AG09309 (cell line): Measurements from ENCODE around the gene KIAA1586.

Experiments
- DNase-seq: peaks from one replicate; pipeline ENCODE4 v3.0.0-alpha.2; 2010; ENCODE audit warnings: low read depth
- H3K4me3 ChIP-seq: 2 replicates; pipeline ENCODE4 v1.5.1; 2011; ENCODE audit warnings: mild to moderate bottlenecking, low read depth, low read length, moderate library complexity; ENCODE audit not compliant: control insufficient read depth
- CTCF ChIP-seq: IDR thresholded peaks from 2 replicates; pipeline ENCODE4 v1.5.1; 2011; ENCODE audit warnings: mild to moderate bottlenecking, low read depth, low read length, inconsistent platforms; ENCODE audit not compliant: insufficient read depth, control insufficient read depth; ENCODE audit errors: missing control alignments

The KIAA1586 gene

DNA sequence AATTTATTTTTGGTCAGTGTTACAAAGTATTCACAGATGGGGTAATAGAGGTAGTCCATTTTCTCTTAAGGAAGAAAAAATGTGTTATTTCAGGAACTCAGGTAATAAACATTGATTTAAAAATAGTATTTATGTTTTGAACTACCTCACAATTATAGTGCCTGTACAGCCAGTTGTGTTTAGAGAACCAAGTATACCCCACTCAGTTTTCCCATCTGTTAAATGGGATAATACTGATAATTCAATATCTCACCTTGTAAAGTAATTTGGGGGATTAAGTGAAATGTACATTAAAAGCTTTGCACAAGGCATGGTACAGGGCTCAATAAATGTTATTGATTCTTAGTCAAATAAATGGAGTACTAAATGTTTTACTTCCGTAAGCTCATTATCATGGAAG lies 48.2 kb downstream of the KIAA1586 start:
- DNase-seq: no peak
- H3K4me3 ChIP-seq: no peak overlapping the region
- no peak for TF ChIP-seq CTCF

DNA sequence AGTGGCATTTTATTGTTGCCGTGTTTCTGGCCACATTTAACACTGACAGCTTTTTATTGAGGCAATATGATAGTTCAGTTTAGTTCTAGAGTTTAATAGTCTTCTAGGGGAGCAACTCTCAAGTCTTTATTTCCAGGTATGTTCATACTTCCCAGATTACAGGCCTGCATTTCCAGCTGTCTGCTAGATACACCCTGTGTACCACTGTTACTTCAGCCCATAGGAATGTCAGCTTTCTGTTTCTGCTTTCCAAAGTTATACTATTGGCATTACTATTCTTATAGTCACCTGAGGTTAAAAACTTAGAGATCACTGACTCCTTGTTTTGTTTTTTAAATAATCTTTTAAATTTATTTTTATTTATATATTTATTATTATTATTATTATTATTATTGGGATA lies 51.1 kb downstream of the KIAA1586 start:
- H3K4me3 ChIP-seq: no peak overlapping the region
- no peak for TF ChIP-seq CTCF
- no peak for DNase-seq

GRCh38 chr6:57102976-57103375 lies 56.5 kb downstream of the KIAA1586 start:
- TF ChIP-seq CTCF: no peak
- no peak overlapping the region for H3K4me3 ChIP-seq
- no peak for DNase-seq

DNA sequence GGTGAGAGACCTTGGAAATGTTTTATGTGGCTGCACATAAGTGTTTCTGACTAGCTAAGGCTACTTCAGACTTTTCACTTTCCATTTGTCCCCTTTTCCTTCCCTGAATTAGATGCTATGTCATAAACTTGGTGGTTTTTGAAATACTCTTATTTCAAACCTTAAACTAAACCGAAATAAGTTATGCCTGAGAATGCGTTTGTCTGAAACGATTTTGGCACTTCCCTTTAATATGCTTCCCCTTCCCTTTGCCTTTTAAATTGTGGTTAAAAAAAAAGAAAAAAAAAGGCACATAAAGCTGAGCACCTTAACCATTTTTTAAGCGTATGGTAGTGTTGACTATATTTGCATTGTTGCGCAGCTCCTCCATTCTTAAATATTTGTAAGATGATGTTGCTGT lies 57.8 kb downstream of the KIAA1586 start:
- no peak for DNase-seq
- no peak overlapping the region for H3K4me3 ChIP-seq
- TF ChIP-seq CTCF: no peak
